Middle frontal gyrus (tissue), 1 donor: Measurements from ENCODE around the gene FERD3L.
"Not testable (repeated sequence)": the region's sequence is repeated elsewhere in the genome, so short reads cannot be mapped to it uniquely, and the experiment has no call there.

Source experiments
- DNase-seq: peaks from one replicate; pipeline ENCODE4 v3.0.0-alpha.2; 2015; ENCODE audit warnings: low spot score; ENCODE audit errors: extremely low spot score

Gene FERD3L

GRCh38 chr7:19144661-19145433, at the start of gene FERD3L:
Gene FERD3L (minus strand): TSS chr7:19145421. CDS start chr7:19145362, 59 bp downstream.
- no peak for DNase-seq

- not testable (repeated sequence) for DNase-seq
These were observed 49.2 kb upstream of the FERD3L start for GRCh38 chr7:19194417-19194816.

- no peak for DNase-seq
These were observed 36.4 kb upstream of the FERD3L start for GRCh38 chr7:19181634-19182033.

- DNase-seq = no peak
These were observed 33.4 kb upstream of the FERD3L start for GRCh38 chr7:19178595-19178994.

- DNase-seq = no peak
These were observed 32.0 kb upstream of the FERD3L start for GRCh38 chr7:19177269-19177668.

GRCh38 chr7:19175241-19175640, 30.0 kb upstream of the FERD3L start:
- DNase-seq = no peak

GRCh38 chr7:19161671-19162070, 16.4 kb upstream of the FERD3L start:
- no peak for DNase-seq

GRCh38 chr7:19146699-19147098, 1.5 kb upstream of the FERD3L start:
- DNase-seq = no peak

- DNase-seq = no peak
These were observed 354 bp upstream of the FERD3L start for GRCh38 chr7:19145434-19146115.

GRCh38 chr7:19143881-19144574, 1.2 kb downstream of the FERD3L start:
- no peak for DNase-seq

- no peak for DNase-seq
These were observed 5.4 kb downstream of the FERD3L start for GRCh38 chr7:19139706-19140327.

GRCh38 chr7:19133886-19134285, 11.3 kb downstream of the FERD3L start:
- DNase-seq = no peak

GRCh38 chr7:19133390-19133789, 11.8 kb downstream of the FERD3L start:
- no peak for DNase-seq

GRCh38 chr7:19128856-19129255, 16.4 kb downstream of the FERD3L start:
- DNase-seq = no peak

- no peak for DNase-seq
These were observed 23.1 kb downstream of the FERD3L start for GRCh38 chr7:19121977-19122588.

- DNase-seq = no peak
These were observed 25.2 kb downstream of the FERD3L start for GRCh38 chr7:19119870-19120486.

- DNase-seq = no peak
These were observed 25.8 kb downstream of the FERD3L start for GRCh38 chr7:19119372-19119771.

GRCh38 chr7:19118636-19119371, 26.4 kb downstream of the FERD3L start:
- DNase-seq = no peak

GRCh38 chr7:19117870-19118608, 27.2 kb downstream of the FERD3L start:
- no peak for DNase-seq
